ENCODE results near the gene BLM.

DNA sequence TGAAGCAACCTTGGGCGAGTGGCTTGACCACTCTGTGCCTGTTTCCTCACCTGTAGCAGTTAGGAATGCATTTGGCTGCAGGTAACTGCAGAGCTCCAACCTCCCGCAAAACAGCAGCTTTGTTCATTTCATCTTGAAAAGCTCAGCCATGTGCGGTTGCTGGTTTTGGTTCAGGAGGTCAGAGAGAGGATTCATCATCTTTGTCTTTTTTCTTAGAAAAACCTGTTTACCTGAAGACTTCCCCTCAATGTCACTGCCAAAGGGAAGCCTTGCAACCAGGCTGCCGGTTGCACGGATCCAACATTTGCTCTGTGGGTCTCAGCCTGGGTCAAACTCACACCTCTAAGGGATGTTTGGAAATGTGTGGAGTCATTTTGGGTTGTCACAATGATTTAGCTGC is 134.8 kb downstream of the BLM start:
- no peak for TF ChIP-seq EP300 (IDR thresholded peaks at IDR 0.05)
- no peak for TF ChIP-seq POLR2A (IDR thresholded peaks at IDR 0.05)
- TF ChIP-seq, protein P1, sequence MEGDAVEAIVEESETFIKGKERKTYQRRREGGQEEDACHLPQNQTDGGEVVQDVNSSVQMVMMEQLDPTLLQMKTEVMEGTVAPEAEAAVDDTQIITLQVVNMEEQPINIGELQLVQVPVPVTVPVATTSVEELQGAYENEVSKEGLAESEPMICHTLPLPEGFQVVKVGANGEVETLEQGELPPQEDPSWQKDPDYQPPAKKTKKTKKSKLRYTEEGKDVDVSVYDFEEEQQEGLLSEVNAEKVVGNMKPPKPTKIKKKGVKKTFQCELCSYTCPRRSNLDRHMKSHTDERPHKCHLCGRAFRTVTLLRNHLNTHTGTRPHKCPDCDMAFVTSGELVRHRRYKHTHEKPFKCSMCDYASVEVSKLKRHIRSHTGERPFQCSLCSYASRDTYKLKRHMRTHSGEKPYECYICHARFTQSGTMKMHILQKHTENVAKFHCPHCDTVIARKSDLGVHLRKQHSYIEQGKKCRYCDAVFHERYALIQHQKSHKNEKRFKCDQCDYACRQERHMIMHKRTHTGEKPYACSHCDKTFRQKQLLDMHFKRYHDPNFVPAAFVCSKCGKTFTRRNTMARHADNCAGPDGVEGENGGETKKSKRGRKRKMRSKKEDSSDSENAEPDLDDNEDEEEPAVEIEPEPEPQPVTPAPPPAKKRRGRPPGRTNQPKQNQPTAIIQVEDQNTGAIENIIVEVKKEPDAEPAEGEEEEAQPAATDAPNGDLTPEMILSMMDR (IDR thresholded peaks at IDR 0.05) = no peak

Data from ovary (tissue), 3 donors.